Left ventricle myocardium inferior (tissue), 1 donor: ENCODE measurements around the gene RNF224. TPM values are rescaled to one million over a fixed set of nuclear protein-coding genes. Genes with fewer than 3 reads are reported as not detected.

ENCODE experiments used
- DNase-seq: peaks from one replicate; pipeline ENCODE4 v3.0.0-alpha.2; 2020
- H3K27ac ChIP-seq: fragments of 200-600 bp; replicated peaks from 2 replicates; pipeline ENCODE4 v1.8.0; 2021
- H3K27me3 ChIP-seq: fragments of 200-600 bp; 2 replicates; pipeline ENCODE4 v1.8.0; 2021; ENCODE audit warnings: low read depth
- H3K36me3 ChIP-seq: fragments of 200-600 bp; 2 replicates; pipeline ENCODE4 v1.8.0; 2021
- H3K4me1 ChIP-seq: fragments of 200-600 bp; 2 replicates; pipeline ENCODE4 v1.8.0; 2021
- H3K4me3 ChIP-seq: fragments of 200-600 bp; 2 replicates; pipeline ENCODE4 v1.8.0; 2021; ENCODE audit warnings: mild to moderate bottlenecking, moderate library complexity
- H3K9me3 ChIP-seq: fragments of 200-600 bp; replicated peaks from 2 replicates; pipeline ENCODE4 v1.8.0; 2021
- CTCF ChIP-seq: fragments of 200-600 bp; IDR thresholded peaks from 2 replicates; pipeline ENCODE4 v1.8.0; 2021; ENCODE audit warnings: antibody characterized with exemption, mild to moderate bottlenecking, borderline replicate concordance
- intact Hi-C: fragments of 100-400 bp; cut with micrococcal nuclease; formaldehyde crosslinking; loops from one replicate; pipeline ENCODE4 v1.11.0; 2022
- total RNA-seq: library from RNA; stranded (reverse); fragmentation: NEBNext Ultra II Directional; extraction: Animal tissue kit (Norgen Biotek cat#: 25700); gene quantifications from one replicate; pipeline ENCODE4 v1.2.1, GENCODE V29; 2021
- donor health status: DM: no; HTN: yes; CAD: no; lungs with severe emphysema.

RNF224 gene
- total RNA-seq, 1 donor from 2014 or later = not detected

DNA sequence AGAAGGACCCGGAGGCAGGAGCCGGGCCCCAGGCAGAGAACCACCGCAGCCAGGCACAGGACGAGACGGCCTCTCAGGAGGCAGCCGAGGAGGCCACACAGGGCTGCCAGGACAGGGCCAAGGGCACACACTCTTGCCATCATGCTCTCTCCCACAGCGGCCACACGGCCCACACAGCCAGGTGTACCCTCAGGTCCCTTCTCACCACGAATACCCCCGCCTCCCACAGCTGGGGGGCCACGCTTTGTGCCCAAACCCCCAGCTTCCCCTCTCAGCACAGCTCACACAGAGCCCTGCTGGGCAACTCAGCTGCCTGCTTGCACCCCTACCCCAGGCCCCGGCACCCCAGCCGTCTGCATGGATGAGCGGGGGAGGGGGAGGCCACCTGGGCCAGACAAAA is 33.5 kb upstream of the RNF224 start:
- peaks cover 29% of the 10 kb centered on the region for H3K36me3 ChIP-seq
- intact Hi-C loops = no loop called here
- H3K4me1 ChIP-seq = peaks cover 91% of the 10 kb centered on the region
- no peaks in the 10 kb centered on the region for H3K9me3 ChIP-seq
- peak overlapping the region; percentile 51 for H3K4me3 ChIP-seq
- H3K27me3 ChIP-seq = no peaks in the 10 kb centered on the region
- no peak for DNase-seq
- no peak for TF ChIP-seq CTCF
- H3K27ac ChIP-seq = peak overlapping the region; percentile 92

DNA sequence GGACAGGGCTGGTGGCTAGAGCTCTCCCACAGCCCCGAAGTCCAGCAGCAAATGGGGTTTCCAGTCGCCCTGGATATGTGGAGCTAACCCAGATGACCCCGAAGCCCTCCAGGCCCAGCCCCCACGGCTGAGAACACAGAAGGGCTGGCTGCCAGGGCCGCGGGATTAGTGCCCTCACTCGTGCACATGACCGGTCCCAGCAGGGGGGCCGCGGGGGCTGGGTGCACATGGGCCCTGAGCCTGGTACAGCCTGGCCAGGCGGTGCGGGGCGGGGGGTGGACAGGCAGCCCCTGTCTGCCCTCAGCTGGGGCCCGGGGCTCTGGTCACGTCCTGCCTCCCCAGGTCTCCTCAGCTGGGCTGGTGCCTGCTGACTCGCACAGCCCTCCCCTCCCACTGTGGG is 32.9 kb upstream of the RNF224 start:
- no peaks in the 10 kb centered on the region for H3K9me3 ChIP-seq
- H3K27ac ChIP-seq = peak overlapping the region; percentile 92
- H3K4me1 ChIP-seq = peaks cover 91% of the 10 kb centered on the region
- H3K27me3 ChIP-seq = no peaks in the 10 kb centered on the region
- no peak for TF ChIP-seq CTCF
- intact Hi-C loops = no loop called here
- H3K4me3 ChIP-seq = peak overlapping the region; percentile 51
- peak; percentile 87 for DNase-seq
- H3K36me3 ChIP-seq = peaks cover 29% of the 10 kb centered on the region

DNA sequence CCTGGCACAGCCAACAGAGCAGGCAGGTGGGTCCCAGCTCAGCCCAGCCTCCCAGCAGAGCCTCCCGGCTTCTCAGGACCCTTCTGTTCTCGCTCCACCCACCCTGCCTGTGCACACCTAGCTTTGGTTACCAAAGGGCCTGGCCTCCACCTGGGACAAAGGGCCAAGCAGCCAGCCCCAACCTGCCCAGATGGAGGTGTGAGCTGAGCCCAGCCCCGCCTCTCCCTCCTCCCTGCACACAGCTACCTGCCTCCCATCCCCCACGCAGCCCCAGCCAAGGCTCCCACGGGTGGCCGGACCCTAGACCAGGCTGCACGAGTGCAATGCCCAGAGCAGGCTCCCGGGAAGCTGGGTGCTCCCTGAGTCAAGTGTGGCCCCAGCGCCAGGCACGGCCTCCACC is 32.4 kb upstream of the RNF224 start:
- intact Hi-C loops = no loop called here
- Histone ChIP-seq H3K36me3 (peaks cover 26% of the 10 kb centered on the region), H3K4me1 (peaks cover 91% of the 10 kb centered on the region), H3K27me3 (no peaks in the 10 kb centered on the region), H3K4me3 (peak overlapping the region; percentile 51), H3K9me3 (no peaks in the 10 kb centered on the region), H3K27ac (peak overlapping the region; percentile 92)
- no peak for DNase-seq
- no peak for TF ChIP-seq CTCF

GRCh38 chr9:137195525-137196220 is 31.6 kb upstream of the RNF224 start:
- TF ChIP-seq CTCF = no peak
- intact Hi-C loops = no loop called here
- peaks cover 83% of the 10 kb centered on the region for H3K4me1 ChIP-seq
- no peaks in the 10 kb centered on the region for H3K9me3 ChIP-seq
- no peaks in the 10 kb centered on the region for H3K27me3 ChIP-seq
- H3K27ac ChIP-seq = peak overlapping the region; percentile 92
- no peak for DNase-seq
- peak overlapping the region; percentile 51 for H3K4me3 ChIP-seq
- H3K36me3 ChIP-seq = peaks cover 19% of the 10 kb centered on the region

GRCh38 chr9:137198051-137198901 is 29.0 kb upstream of the RNF224 start:
- H3K27ac ChIP-seq = peak overlapping the region; percentile 92
- intact Hi-C loops = no loop called here
- peak overlapping the region; percentile 83 for H3K4me3 ChIP-seq
- DNase-seq = no peak
- H3K9me3 ChIP-seq = no peaks in the 10 kb centered on the region
- TF ChIP-seq CTCF = no peak
- peaks cover 91% of the 10 kb centered on the region for H3K4me1 ChIP-seq
- H3K36me3 ChIP-seq = no peaks in the 10 kb centered on the region
- no peaks in the 10 kb centered on the region for H3K27me3 ChIP-seq
